NCI-H69 (cell line): ENCODE measurements around the gene ZNF618.

Source experiments
- DNase-seq: peaks from one replicate; lab custom pipeline; 2025; lab: John Stamatoyannopoulos, UW

ZNF618 gene

DNA sequence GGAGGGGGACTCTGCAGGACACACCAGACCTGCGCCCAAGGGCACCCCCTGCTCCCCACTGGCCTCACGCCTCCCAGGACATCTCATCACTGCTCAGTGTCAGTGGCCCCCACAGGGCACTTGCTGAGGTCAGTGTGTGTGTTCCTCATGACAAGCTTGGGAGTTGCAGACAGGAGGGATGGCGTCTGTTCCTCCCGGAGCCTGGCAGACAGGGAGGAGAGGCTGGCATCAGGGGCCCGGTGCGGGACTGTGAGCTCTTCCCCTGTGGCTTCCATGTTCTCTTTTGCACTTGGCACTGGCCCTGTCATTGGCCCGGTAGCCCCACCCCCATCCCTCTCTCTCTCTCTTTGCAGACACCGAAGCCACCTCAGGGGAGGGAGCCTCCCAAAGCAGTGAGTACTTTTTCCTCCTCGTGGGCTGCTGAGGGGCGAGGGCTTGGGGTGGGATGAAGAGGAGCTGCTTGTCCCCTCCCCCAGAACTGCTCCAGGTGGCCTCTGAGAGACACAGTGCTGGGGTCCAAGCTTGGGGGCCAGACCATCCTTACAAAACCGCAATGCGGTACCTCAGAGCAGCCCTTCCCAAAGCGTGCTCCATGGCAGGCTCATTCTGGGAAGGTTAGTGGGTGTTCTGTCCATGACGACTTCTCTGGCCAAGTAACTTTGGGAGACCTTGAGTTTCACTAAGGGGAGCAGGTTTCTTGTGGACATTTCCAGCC lies 126.3 kb downstream of the ZNF618 start:
- DNase-seq = no peak

DNA sequence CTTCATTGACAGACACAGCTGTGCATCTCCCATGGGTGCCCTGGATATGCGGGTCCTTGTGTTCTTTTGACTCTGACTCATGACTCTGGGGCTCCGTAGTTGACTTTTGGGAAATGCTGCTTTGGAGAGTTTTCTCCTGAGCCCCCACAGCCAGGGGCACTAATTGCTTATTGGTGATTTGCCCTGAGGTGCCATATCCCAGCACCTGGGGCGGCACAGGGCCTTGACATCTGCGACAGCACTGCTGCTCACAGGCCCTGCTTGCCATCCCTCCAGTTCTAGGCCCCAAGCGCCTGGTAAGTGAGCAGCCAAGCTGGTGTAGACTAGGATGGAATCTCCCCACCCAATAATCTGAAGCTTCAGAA lies 126.9 kb downstream of the ZNF618 start:
- no peak for DNase-seq

DNA sequence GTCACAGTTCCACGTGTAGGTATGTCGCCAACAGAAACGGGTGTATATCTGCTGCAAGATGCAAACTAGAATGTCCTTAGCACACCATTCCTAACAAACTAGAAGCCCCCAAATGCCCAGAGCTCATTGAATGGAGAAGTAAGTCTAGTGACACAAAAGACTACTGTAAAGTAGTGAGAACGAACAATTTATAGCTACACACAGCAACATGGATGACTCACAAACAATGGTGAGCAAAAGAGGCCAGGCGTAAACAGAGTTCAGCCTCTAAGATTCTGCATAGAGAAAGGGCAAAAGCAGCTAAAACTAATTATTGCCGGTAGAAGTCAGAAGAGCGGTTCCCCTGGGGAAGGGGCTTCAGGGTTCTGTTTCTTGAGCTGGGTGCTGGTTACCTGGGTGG lies 127.2 kb downstream of the ZNF618 start:
- DNase-seq = no peak

DNA sequence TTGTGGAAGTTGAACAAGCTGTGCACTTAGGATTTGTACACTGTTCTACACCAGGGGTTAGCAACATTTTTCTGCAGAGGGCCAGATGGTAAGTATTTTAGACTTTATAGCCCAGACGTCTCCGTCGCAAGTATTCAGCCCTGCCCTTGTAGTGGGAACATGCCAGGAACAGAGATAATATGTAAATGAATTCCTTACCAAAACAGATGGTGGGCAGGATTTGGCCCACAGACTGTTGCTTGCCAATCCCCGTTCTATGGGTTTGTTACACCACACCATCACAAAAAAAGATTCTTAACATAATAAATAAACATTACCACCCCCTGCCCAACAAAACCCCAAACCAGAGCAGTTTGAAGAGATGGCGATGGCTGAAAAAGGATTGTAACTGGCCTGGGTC lies 127.6 kb downstream of the ZNF618 start:
- DNase-seq = no peak

DNA sequence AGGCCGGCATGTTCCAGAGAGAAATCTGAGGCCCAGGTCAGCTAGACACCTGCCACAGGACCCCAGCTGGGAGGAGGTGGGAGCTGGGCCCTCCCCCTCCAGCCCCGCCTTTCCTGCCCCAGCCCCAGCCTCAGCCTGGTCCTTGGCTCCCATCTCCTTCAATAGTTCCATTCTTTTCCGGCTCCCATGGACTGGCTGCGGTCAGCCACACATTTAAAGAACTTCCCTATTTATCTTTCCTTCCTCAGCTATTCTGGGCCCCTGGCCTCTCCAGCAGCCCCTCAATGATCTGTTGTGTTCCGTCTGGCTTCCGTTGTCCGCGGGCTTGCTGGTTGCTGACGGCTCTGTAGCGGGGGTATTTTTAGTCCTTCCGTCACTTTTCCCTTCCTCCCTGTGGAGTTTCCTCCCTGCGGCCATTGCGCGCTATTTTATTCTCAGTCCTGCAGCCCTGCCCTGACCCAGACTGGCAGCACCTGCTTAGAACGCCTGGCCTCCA lies 128.2 kb downstream of the ZNF618 start:
- DNase-seq = no peak

DNA sequence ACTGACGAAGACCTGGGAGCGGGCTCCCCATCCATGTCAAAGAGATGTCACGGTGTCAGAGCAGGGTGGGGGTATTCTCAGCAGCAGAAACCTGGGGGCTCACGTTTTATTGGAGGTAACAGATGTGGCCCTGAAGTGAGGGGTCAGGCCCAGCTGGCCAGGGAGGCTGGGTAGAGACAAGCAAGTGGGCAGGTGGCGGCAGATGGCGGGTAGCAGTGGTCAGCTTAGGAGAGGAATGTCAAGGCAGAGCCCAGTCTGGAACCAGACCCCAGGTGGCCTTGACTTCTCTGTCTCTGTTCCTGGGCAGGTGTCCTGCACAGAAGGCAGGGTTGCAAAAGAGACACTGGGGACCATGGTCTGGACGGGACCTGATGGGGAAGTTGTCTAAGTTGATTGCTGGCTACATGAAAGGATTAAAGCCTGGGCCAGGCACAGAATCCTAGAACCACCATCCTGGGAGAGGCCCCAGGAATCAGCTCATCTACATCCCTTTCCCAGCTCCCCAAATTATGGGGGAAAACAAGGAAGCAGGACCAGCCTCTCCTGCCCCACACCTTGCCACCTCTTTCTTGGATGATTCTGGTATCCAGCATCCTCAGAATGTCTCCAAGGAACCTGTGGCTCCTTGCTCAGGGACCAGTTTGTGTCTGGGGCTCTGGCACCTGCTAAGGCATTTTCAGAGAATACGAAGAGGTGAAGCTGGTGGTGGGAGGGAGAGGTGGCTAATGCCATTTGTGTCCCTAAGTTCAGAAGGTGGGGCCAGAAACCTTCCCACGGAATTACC lies 129.5 kb downstream of the ZNF618 start:
- no peak for DNase-seq

DNA sequence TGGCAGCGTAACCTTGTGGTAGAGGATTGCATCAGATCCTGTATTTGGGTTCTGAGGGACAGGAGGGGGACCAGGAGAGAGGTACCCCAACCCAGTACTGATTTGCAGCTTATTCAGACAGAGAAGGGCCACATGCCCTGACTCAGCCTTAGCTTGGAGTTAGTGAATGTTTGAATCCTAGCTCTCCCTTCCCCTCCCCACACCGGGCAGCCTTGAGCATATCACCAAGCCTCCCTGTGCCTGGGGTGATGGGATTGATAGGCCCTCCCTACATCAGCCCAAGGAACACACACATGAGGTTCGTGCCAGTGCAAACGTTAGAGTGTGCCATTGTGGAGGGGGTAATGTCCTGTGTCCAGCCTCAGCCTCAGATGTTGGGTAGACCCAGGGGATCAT lies 130.0 kb downstream of the ZNF618 start:
- DNase-seq = no peak

DNA sequence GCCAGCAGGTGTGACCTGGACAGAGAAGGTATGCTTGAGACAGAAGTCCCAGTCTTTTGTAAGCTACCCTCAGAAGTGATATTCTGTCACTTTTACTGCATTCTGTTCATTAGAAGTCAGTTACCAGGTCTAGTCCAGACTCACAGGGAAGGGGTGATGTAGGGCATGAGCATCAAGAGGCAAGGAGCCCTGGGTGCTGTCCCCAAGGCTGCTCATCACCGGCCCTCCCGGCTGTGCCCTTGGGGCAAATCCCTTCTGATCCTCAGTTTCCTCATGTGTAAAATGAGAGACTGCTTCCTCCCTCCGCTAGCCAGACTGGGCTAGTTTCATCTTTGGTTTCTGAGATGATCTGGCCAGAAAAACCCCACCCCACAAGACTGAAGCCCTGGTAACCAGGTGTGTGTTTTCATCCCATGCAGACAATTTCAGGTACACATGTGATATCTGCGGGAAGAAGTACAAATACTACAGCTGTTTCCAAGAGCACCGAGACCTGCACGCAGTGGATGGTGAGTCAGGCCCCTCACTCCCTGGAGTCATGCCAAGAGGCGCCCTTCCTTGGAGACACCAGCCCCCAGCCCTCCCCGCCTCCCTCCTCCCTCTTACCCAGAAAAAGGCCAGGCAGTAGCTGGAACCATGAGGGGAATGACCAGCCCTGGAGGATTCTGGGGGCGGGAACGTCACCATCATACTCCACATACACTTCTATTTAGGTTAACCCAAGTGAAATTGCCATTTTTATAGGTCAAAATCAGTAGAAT lies 131.0 kb downstream of the ZNF618 start:
- DNase-seq = no peak

DNA sequence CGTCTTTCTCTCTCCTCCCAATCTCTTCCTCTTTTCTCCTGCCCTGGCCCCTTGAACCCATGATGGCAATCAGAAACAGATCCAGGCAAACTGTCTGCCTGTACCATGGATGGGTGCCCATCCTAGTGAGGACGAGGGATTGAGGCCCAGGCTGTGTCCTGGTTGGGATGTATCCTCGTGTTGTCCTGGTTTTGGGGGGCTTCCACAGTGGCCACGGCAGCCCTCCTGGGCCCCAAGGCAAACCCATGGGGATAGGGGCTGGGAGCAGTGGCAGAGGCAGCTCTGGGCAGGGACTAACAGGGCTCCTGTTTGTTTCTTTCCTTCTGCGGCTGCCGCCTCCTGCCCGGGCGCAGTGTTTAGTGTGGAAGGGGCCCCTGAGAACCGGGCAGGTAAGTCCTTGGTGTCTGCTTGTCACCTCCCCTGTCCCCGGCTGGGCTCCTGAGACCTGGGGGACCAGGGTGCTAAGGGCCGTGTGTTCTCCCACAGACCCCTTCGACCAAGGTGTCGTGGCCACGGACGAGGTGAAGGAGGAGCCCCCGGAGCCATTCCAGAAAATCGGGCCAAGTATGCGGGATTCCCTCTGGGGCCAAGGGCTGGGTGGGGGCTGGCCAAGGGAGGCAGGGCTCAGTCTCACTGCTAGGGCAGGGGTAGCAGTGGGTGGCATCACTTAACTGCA lies 132.0 kb downstream of the ZNF618 start:
- DNase-seq = no peak

DNA sequence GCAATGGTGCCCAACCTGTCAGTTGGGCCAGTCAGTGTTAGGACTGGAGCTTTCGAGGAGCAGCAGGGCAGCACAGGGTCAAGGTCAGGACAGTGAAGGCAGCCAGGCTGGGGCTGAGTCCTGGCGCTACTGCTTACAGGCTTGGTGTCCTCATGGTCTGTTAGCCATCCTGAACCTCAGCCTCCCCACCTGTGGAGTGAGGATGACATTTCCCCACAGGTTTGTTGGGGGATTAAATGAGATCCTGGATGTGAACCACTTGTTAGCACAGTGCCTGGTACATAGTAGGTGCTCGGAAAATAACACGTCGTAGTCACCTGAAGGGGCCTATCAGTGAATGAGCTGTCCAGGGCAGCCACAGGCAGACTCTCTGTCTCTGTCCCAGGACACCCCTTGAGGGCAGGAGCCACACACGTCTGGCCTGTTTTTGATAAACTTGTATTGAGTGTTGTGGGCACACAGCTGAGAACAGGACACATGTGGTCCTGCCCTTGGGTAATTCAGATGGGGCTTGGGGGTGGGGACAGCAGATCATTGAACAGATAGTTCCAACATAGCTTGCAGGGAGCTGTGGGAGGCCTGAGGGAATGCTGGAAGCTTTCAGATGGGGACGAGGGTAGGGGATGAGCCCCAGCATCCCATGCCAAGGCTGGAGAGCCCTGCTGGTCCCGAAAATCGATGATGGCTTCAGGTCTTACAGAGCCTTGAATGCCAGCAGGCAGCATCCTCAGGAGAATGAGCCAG lies 132.7 kb downstream of the ZNF618 start:
- no peak for DNase-seq

DNA sequence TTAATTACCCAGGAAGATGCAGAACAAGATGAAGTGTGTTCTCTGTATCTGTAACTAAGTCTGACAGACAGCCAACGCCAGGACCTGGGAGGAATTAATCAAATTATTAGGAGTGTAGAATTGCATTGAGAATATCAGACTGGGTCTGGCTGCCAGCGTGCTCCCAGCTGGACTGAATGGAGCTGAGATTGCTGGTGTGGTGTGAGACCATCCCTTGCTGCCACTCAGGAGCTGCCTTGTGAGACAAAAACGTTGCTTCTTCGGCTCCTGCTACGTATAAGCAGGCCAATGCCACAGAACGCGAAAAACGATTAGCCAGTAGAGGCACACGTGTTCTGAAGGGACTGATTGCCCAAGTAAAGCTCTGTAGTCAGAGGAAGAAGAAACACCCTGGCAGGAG lies 135.2 kb downstream of the ZNF618 start:
- no peak for DNase-seq

DNA sequence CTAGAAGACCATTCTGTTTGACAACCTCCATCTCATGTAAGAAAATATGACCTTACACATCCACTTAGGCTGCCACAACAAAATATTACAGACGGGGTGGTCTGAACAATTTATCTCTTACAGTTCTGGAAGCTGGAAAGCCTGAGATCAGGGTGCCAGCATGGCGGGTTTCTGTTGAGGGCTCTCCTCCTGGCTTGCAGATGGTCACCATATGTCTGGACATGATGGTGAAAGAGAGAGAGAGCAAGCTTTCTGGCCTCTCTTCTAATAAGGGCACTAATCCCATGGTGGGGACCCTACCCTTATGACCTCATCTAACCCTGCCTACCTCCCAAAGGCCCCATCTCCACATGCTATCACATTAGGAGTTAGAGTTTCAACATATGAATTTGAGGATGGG lies 136.0 kb downstream of the ZNF618 start:
- no peak for DNase-seq

DNA sequence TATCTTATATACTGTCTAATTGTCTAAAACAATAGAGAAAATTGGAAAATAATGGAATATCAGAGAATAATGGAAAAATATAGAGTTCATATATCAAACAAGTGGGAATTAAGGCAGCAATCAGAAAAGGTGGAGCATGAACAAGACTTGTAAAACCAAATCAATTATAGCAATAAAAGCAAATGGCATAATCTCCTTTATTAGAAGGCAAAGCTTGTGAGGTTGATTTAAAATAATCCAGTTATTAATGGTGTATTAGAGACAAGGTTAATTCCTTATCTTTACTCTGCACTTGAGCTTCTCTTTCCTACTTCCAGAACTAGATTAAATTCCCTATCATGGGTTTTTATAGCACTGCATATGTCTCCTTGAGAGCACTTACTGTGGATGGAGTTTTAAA lies 137.9 kb downstream of the ZNF618 start:
- no peak for DNase-seq

DNA sequence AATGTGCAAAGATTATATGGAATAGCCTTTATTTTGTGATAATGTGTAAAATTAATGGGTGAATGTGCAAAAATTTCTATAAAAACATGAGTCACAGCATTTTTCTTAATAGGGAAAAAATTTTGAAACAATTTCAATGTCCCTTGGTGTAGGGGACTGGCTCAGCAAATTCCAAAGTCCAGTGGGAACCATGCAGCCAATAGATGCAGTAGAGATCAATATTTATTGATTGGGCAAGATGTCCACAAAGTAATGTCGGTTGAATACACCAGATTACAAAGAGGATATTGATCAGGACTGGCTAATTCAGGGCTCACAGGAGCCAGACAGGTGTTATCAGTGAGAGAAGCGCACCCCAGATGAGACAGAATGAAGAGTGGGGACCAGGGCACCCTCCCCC lies 139.5 kb downstream of the ZNF618 start:
- no peak for DNase-seq

DNA sequence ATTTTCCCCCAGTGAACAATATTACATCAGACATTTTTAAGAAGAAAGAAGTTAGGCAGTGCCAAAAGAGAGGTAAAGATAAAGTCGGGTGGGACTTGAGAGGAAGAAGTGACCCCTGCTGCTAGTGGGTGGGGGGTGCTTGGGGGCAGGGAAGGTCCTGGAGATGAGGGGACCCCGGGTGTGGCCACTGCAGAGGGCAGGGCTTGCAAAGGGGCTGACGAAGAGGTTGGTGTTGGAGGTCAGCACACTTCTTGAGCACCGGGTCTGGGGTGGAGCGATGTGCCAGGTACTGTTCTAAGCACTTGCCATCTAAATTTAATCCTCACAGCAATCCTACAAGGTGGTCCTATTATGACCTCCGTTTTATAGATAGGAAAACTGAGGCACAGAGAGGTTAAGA lies 140.0 kb downstream of the ZNF618 start:
- DNase-seq = no peak

DNA sequence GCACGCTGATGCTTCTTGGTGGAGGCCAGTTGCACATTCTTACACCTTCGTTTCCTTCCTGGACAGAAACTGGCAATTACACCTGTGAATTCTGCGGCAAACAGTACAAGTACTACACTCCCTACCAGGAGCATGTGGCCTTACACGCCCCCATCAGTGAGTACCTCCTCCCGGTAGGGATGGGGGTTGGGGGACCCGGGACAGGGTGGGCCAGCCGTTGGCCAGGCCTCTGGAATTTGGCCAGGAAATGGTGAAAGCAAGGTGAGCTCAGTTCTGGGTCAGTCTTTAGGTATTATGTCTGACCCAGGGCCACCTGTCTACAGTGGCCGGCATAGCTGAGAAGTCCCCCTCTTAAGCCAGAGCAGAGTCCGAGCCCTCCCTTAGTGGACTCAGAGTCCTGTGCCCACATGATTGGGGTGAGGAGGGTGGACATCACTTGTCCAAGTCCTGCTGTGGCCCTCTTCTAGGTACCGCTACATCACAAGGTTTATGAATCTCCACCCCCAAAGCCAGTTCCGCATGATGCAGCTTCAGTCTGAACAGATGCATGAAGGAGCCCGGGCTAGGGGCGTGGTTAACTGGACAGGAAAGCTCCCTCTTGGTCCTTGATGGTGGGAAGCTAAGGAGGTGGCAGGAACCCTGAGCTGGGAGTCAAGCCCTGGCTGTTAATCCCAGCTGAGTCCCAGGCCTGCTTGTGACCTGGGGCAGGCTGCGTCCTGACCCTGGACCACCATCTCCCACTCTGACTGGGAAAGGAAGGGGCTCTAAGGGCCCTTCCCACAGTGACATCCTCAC lies 140.7 kb downstream of the ZNF618 start:
- no peak for DNase-seq

DNA sequence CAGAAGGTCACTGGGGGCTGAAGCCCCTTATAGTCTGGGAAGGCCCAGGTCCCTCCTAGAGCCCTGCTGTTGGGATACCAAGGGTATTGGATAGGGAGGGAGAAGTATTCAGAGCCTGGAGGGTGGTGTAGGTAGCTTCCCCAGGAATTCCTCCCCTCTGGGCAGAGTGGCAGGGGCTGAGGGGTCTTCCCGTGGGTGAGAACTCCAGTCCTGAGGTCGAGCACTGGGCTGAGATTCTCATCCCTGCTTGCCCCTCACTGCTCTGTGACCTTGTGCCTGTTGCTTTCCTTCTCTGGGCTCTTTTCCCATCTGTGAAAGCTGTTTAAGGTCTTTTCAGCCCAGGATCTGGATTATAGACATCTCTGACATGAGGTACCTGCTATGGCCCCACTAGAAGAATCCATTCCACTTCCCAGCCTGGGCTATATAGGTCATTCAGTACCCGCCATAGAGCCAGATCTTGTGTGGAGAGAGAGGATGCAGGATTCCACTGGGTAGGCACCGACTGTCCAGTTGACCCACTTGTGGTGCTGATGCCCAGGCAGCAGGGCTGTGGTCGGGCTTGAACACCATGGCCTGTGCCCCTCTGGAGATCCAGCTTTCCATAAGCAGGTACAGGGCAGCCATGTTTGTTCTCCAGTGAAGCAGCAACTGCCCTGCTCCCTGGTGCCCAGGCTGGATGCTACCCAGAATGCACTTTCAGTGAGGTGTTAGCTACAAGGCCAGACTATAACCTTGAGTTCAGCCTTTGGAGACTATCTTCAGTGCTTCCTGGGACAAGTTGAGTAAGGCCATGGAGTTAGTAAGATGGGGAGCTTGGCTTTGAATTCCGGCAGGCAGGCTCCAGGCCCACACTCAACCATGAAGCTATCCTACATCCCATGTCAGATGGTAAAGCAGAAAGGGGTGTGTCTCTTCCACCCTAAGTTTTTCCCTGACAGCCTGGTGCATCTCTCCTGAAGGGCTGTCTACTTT lies 141.9 kb downstream of the ZNF618 start:
- no peak for DNase-seq

DNA sequence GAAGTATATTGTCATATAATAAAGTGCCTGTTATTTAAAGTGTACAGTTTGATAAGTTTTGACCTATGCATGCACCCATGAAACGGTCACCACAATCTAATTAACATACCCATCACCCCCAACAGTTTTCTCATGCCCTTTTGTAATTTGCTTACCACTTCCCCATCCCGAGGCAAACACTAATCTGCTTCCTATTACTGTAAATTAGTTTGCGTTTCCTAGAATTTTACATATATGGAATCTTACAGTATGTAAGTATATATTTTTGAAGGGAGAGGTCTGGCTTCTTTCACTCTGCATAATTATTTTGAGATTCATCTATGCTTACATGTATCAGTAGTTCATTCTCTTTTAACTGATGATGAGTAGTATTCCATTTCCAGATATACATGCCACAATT lies 145.5 kb downstream of the ZNF618 start:
- no peak for DNase-seq

DNA sequence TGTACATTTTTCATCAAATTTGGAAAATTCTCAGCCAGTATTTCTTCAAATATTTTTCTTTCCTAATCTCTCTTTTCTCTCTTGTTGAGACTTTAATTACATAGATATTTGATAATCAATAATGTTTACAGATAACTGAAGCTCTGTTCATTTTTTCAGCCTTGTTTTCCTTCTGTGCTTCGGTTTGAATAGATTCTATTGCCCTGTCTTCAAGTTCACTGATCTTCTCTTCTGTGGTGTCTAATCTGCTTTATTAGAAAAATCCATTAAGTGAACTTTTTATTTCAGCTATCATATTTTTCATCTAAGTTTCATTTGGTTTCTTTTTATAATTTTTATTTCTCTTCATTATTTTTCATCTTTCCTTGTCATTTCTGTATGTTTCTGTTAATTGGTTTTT lies 147.9 kb downstream of the ZNF618 start:
- no peak for DNase-seq
